GM15510 (cell line): ENCODE data around the gene INPP5D.

Experiments used
- POLR2A ChIP-seq: IDR thresholded peaks from 3 replicates; pipeline ENCODE4 v1.6.1; 2011; ENCODE audit warnings: borderline replicate concordance; ENCODE audit not compliant: insufficient read length; ENCODE audit errors: extremely low read depth

INPP5D gene

DNA sequence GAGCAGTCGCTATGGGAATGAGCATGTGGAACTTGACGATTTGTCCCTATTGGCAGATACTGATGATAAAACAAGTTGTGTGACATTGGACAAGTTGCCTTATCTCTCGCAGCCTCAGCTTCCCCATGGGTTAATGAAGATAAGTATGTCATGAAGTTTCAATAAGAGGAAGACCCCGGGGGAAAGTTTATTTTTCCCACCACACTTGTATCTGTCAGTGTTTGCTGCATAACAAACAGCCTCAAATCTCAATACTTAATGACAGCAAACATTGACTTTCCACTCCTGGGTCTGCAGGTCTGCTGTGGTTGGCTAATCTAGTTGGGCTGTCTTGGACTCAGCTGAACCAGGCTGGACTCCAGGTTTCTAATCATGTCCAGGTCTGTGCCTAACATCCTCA lies 45.8 kb downstream of the INPP5D start:
- no peak for TF ChIP-seq POLR2A

- TF ChIP-seq POLR2A, result no peak
These were observed 46.9 kb downstream of the INPP5D start for GRCh38 chr2:233107011-233107410.

DNA sequence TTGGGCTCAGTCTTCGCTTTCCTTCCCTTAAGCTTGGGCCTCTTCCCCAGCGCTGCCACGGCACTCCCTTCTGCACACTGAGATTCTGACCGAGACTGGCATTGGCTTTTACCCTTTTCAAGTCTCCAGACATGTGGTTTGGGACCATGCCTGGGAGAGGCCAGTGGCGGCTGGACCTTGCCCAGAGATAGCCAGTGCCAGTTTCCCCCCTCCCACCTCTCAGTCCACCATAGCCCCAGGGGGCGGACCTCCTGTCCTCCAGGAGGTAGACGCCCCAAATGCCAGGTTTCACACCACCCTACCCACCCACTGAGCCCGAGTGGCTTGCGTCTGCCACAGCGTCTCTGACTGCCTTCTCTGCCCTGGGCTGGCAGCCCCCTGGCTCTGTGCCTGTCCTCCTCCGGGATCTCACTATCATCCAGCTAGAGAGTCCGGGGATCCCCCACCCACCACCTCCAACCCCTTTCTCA lies 47.7 kb downstream of the INPP5D start:
- no peak for TF ChIP-seq POLR2A

- no peak for TF ChIP-seq POLR2A
These were observed 48.7 kb downstream of the INPP5D start for GRCh38 chr2:233108611-233109490.

GRCh38 chr2:233111427-233111826 lies 51.3 kb downstream of the INPP5D start:
- no peak for TF ChIP-seq POLR2A

- TF ChIP-seq POLR2A, result no peak
These were observed 52.2 kb downstream of the INPP5D start for GRCh38 chr2:233112329-233112728.

DNA sequence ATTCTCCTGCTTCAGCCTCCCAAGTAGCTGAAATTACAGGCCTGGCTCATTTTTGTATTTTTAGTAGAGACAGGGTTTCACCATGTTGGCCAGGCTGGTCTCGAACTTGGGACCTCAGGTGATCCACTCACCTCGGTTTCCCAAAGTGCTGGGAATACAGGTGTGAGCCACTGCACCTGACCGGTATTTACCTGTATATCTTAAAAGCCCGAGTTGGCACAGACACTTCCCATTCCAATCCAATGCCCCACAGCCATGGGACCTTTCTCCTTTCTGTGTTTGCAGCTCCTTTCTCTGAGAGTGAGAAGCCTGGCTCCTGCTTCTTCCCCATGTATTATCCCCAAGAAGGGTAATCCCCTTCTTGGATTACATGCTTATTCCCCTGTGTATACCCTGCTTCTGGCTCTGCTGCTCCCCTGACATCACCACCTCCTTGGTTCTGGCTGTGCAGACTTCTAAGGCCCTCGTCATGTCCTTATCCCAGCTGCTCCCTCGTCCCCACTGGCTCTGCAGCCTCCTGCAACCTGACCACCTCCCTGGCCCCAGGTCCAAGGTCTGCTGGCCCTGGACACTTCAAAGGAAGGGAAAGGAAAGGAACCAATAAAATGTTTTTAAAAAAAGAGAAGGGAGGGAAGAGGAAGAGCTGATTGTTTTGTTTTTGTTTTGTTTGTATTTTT lies 52.8 kb downstream of the INPP5D start:
- no peak for TF ChIP-seq POLR2A

DNA sequence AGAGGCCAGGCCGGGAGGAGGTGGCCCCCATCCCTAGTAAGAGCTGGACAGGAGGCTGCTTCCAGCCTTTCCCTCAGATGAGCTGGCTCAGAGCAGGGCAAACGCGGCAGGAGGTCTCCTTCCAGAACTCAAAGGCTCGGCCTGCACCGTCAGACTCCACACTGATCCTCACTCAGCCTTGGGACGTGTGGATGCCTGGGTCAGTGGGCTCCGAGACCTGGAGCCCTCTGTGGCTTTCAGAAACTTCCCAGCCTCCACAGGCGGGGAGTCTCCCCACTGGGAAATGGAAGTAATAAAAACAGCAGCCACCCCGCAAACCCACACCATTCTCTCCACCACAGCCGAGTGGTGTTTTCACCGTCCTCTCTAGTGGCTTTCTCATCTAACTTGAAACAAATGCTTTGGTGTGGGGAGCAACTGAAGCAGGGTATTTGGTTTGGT lies 54.3 kb downstream of the INPP5D start:
- no peak for TF ChIP-seq POLR2A

GRCh38 chr2:233115121-233115520 lies 55.0 kb downstream of the INPP5D start:
- TF ChIP-seq POLR2A, result no peak

DNA sequence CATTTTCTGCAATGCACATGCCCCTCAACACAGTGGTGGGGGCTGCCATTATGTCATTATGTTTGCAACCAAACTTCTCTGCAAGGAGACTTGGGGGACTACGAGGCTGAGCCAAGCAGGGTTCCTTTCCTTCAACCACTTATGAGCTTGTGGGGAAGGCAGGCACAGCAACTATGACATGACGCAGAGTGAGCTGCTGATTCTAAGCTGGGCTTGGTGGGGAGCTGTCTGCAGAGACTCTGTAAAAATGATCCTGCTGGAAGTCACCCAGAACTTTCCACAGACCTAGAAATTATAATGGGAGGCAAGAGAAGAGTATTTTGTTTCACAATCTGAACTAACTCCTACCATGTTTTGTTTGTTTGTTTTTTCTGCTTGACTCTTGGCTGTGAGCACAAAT lies 55.6 kb downstream of the INPP5D start:
- TF ChIP-seq POLR2A, result no peak

- no peak for TF ChIP-seq POLR2A
These were observed 56.8 kb downstream of the INPP5D start for GRCh38 chr2:233116946-233117345.

- TF ChIP-seq POLR2A, result no peak
These were observed 57.2 kb downstream of the INPP5D start for GRCh38 chr2:233117351-233117750.

GRCh38 chr2:233117811-233118647 lies 57.9 kb downstream of the INPP5D start:
- TF ChIP-seq POLR2A, result no peak

DNA sequence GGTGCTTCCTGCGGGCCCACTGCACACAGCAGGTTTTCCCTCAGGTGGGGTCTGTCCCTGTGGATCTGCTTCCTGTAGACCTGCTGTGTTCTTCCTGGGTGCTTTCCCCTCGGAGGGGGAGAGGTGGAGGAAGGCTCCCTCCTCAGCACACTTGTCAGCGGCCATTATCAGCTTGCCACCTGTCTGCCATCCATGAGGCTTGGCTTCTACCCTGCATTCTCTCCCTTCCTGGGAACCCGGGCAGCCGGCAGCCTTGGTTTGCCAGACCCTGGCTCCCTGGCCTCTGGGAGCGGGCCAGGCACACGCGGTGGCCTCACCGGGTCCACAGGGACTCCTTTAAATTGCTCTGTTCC lies 58.5 kb downstream of the INPP5D start:
- no peak for TF ChIP-seq POLR2A

DNA sequence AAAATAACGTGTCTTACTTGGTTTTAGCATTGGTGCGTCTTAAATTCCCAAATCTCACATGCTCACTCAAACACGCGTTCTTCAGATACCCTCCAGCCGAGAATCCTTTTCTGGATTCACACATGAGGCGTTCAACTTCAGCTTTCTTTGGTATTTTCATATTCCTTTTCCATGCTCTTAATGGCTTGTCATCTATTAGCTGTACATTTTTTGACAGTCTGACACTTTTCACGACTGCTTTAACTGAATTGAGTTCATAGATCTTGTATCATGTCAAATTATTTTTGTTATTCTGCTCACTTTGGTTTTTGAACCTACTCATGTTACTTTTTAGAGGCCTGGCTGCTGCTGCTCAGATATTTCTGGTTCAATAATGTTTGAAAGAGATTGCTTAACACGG lies 59.0 kb downstream of the INPP5D start:
- TF ChIP-seq POLR2A, result no peak

DNA sequence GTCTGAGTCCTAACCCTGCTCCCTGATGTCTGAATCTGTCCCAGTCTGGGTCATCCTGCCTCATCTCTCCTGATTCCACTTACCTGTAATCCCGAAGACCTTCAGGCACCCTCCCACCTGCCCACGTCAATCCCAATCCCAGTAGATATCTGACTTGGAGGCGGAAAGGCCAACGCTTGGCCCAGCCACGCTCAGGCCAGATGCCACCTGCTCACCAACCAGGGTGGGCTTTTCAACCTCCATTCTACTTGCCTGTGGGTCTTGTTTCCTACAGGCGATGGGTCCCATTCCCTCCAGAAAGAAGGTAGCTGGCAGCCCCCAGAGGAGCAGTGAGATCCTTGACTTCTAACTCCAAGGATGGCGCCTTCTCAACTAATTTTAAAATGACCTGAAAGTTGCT lies 59.7 kb downstream of the INPP5D start:
- no peak for TF ChIP-seq POLR2A

GRCh38 chr2:233120459-233120858 lies 60.3 kb downstream of the INPP5D start:
- TF ChIP-seq POLR2A, result no peak
